GM21576 (cell line): ENCODE results near the gene AGPAT2.

Source experiments
- ATAC-seq: cut with Tn5 transposase; IDR thresholded peaks from one replicate; pipeline ENCODE4 v1.9.1; 2021; ENCODE audit warnings: mild to moderate bottlenecking, moderate library complexity; ENCODE audit not compliant: unreplicated experiment

AGPAT2 gene

DNA sequence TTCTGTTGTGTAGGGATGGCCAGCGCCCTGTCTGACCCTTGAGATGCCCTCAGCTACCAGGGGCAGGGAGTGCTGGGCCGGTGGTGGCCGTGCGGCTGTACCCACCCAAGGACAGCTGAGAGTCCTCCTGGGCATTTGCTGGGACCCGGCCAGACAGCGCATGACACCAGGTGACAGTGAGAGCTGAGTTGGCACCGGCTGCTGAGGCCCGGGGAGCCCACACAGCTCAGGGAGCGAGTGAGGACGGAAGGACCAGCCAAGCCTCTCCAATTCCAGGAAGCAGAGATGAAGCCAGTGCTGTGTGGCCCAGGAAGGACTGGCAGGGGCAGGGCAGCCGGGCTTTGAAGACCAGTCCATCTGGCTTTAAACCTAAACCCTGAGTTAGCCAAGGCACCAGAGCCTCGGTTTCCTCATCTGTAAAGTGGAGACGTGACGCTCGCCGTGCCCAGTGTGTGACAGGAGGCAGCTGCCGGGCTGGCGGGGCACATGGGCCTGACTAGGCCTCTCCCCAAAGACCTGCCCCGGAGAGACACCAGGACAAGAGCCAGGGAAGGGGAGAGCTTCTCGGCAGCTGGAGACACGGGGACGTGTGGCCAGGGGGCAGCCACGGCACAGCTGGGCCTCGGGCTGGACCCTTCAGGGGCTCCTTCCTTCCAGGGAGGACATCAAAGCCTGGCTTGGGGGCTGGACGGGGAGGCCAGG is 3.0 kb upstream of the AGPAT2 start:
- ATAC-seq, result no peak

DNA sequence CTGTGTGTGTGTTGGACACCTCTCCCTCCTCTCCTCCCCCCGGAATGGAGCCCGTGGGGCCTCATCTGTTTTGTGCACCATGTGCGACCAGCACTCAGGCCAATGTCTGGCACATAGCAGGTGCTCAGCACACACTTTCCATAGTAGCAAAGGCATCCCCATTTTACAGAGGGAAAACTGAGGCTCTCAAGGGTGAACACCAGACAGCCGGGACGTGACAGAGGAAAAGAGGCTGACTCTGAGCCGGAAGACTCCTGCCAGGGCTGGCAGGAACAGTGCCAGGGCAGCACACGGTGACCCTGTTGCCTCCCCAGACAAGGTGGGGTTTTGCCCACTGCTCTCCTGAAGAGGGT is 1.8 kb upstream of the AGPAT2 start:
- no peak for ATAC-seq

DNA sequence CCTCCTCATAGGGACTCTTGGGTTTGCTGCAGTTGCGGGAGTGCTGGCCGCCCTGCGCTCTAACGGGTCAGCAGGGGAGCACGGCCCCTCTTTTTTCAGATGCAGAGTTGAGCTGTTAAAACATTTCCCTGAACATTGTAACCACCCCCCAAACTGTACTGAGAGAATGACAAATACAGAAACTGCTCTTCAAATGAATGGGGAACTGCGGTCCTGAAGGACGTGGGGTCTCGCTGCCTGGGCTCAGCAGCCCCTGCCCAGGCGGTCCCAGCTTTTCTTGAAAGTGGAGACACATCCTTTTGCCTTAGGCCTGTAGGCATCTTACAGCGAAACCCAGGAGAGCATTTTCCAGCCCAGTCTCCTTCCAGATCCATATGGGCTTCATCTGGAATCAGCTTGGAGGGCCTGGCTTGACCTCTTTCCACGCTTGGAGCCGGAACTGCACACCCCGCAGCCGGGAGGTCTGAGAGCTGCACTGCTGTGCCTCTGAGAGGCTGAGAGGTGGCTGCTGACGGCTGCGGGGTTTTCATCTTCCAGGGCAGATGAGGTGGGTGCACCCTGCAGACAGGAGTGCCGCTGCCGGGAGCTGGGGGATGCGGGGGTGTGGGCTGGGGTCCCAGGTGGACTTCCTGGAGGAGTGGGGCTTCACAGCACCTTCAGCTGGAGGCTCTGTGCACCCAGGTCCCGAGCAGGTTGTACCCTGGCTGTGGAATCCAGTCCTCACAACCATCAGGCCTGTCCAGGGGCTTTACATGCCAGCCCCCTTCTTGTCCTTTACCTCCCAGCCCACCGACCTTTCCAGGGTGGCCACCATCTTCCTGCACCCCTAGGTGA is 1.2 kb upstream of the AGPAT2 start:
- ATAC-seq, result peak; percentile 30

DNA sequence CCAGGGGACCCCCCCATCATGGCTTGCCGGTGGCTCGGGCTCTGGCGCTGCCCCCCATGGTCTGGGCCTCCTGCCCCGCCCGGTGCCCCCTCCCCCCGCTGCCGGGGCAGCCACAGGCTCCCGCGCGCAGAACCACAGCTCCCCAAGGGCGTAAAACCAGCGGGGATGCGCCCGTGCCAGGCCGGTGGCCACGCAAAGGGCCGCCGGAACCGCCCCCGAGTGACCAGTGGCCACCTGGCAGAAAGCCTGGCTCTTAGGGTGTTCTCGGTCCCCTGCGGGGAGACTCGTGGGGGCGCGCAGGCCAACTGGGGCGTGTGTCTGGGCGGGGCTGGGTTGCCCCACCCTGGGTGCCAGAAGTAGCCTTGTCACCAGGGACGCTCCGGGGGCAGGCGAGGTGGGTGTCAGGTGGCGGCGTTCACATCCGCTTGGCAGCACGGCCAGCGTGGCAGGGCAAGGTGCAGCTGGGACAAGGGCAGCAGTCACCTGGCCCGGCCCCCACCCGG is 515 bp upstream of the AGPAT2 start:
- peak; percentile 23 for ATAC-seq

DNA sequence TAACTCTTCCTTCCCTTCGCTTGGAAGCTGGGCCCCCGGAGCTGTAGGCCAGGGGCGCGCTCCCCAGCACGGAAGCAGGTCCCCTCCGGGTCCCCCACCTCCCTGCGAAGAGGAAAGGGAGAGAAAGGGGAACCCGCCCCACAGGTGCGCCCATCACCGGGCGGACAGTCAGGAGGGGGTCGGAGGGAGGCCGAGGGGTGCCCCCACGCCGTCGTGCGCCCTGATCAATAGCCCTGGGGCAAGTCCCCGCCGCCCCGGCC is 793 bp downstream of the AGPAT2 start:
- no peak for ATAC-seq

DNA sequence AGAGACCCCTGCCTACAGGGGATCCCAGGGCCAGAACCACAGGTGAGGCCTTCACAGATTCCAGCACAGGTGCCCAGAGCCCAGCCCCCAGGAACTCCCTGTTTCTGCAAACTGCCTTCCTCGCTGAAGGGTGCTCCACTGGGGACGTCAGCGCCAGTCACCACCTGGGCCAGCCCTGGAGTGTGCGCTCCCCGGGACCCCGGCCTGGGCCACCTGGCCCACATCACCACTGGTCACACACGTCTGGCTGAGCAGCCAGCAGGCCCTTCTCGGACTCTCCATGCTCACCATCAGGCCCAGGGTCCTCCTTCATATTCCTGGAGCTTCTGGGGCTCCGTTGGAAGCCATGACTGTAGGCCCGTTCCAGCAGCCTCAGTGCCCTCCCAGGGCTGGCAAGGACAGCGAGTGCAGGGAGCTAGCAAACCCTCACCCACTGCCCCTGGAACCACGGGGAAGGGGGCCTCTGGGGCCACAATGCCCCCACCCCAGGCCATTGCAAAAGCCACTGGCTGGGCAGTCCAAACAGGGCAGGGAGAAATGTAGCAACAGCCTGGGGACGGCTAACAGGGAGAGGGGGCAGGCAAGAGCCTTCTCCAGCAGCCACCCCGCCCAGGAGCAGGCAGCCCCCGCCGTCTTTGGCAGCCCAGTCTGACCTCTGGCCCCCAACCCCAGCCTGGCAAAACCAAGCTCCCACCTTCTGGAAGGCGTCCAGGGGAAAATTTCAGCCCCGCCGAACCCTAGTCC is 1.3 kb downstream of the AGPAT2 start:
- ATAC-seq, result no peak

DNA sequence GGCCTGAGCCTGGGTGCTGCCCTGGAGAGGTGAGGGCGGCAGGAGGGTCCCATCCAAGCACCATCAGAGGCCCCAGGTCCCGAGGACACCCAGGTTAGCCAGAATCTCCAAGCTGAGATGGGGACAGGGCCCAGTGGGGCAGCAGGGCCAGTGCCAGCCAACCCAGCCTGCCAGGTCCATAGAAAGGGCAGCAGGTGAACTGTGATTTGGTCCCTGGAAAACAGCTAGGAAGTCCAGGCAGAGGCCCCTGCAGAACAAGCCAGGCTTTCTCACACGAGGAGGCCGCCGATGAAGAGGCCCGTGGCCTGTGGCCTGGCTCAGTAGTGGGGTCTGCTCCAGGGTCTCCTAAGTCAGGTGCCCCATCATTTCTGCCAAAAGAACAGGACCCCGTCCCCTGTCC is 2.0 kb downstream of the AGPAT2 start:
- no peak for ATAC-seq

DNA sequence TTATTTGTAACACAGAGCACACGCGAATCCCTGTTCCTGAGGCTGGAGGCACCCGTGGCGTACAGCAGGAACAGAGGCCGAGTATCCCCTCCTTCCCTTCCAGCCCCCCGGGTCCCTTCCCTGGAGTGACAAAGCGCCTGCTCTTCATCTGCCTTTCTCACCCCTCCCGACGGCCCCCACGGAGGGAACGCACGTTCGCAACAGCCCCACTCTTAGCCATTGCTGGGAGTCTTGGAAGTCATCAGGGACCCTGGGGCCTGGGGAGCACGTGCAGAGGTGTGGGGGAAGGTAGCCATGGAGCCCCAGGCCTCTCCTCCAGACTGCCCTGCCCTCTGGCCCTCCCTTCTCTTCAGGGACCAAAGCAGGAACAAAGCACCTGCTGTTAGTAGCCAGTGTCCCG is 2.5 kb downstream of the AGPAT2 start:
- no peak for ATAC-seq

DNA sequence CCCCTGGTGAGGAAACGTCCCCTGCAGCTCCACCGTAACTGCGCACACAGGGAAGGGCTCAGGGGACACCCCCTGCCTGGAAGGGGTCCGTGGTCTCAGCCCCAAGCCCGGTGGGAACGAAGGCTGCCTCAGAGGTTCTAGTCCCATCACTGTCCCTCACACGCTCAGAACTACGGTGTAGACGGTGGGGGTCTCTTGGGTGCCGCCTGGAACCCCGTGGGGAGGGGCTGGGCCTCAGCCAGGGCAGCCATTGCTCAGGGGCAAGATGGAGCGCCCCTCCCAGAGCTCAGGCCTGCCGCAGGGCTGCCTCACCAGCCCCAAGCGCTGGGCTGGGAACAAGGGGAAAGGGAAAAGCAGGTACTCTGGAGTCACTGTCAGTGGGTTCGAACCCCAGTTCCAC is 2.9 kb downstream of the AGPAT2 start:
- ATAC-seq, result no peak

DNA sequence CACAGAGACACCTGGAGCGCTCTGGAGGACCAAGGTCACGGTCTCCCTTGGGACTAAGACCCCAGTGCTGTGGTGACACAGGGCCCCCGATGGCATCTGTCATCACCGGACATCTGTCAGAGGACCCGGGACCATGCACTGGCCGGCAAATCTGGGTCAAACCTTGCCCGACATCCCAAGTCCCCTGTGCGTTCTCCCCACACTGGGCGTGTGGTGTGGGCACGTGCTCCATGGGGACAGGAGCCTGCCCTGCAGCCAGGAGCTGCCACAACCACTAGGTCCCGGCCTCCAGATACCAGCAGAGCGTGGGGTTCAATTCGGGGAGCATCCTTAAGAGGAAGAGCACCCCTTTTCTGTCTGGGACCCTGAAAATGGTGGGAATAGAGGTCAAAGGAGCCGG is 3.5 kb downstream of the AGPAT2 start:
- no peak for ATAC-seq

DNA sequence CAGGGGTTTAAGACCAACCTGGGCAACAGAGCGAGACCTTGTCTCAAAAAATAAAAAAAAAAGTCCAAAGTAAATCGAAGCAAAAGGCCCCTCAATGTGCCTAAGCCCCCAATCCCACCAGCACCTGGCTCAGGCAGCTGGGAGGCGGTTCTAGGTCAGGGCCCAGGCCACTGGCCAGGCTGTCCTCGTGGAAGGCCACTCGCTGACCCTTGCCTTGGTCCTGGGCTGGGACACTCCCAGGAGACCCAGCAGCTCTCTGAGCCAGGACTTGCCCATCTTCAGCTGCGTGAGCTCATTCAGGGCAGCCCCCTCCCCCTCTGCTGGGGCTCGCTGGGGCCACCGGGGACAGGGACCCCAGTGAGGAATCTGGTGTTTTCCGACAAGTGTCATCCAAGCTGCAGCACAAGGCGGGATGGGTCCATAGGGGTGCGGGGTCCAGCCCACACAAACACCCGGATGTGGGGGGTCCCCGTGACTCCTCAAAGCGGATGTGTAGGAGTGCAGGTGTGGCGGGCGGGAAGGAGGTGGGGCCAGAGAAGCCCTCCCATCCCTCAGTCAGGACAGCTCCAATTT is 4.0 kb downstream of the AGPAT2 start:
- no peak for ATAC-seq

DNA sequence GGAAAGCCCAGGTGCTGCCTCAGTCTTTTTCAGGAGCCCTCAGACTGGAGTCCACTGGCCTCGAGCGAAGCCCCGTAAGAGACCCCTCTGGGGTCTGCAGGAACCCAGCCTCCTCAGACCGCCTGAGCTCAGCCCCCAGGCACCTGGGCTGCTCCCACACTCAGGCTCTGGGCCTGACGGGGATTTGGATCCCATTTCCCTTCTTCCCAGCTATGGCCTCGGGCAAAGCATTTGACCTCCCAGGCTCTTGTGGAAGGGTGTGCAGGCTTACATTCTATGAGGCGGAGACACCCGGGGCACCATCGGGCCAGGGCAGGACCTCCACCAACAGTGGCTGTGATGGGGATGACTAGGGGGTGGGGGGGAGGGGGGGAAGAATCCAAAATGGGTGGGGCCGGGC is 4.5 kb downstream of the AGPAT2 start:
- ATAC-seq, result no peak

DNA sequence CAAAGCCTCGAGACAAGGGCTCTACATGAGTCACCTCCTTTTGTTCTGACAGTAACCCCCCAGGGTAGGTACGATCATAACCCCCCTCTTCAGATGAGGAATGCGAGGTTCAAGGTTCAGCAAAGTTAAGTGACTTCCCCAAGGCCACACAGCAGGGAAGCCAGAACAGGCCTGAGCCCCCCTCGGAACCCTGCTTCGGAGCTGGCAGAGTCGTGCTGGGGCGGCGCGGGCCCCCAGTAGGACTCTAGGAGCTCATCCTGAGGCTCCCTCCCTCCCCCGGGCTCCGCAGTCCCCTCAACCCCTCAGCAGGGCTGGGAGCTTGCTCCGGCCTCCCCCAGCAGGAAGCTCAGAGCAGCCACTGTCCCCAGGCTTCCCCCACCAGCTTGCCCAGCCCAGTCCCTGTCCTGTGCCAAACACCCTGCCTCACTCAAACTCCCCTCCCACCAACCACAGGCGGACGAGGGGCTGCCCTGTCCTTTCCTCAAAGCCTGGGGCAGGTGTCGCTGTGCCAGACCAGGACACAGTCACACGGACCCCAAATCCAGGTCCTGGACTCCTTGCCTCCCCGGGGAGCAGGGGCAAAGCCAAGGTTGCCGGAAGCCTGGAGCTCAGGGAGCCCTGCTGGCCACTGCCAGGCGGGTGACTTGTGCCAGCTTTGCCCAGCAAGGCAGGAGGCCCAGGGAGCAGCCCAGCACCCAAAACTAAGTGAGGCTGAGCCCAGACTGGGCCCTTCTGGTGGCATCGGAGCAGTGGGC is 5.1 kb downstream of the AGPAT2 start:
- no peak for ATAC-seq

DNA sequence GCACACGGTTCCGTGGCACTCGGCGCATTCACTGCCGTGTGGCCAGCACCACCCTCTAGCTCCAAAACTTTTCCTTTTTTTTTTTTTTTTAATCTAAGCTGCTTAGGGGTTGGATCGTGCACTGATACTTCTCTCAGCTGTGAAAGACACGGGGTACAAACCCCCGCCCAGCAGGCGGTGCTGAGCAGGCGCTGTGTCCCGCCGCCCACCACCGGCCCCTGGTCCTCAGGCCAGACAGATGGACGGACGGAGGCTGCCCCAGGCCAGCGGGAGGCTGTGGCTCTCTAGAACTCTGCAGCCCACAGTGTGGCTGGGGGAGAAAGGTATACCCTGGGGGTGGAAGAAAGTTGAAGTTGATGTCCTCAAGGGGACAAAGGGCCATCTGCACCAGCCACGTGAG is 6.2 kb downstream of the AGPAT2 start:
- ATAC-seq, result no peak

DNA sequence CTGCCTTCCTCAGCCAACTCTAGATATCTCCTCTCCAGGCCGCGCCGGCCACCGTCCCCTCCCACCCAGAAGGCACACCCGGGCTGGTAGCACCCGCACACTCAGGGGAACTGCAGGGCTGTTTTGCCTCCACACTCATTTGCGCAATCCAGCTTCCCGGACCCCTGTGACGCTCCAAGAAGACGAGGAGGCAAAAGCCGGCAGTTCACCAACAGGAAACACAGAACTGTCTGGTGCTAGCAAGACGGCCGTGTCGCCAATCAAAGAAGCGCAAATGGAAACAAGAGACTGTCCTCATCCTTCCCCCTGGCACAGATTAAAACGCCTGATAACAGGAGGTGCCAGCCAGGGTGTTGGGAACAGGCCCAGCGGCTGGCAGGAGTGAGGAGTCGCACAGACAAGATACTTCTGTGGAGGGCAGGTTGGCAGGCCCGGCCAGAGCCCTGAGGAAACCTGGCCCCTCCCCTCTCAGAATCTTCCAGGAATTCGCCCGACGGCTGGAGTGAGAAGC is 7.8 kb downstream of the AGPAT2 start:
- ATAC-seq, result no peak

DNA sequence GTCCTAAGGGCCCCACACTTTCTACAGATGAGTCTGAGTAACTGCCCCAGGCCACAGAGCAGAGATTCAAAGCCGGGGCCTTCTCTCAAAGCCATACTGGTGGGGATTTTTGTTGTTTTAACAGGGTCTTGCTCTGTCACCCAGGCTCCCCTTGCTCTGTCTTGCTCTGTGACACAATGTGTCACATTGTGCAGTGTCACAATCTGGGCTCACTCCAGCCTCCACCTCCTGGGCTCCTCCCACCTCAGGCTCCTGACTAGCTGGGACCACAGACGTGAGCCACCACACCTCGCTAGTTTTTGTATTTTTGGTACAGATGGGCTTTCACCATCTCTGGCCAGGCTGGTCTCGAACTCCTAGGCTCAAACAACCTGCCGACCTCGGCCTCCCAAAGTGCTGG is 8.6 kb downstream of the AGPAT2 start:
- ATAC-seq, result no peak

DNA sequence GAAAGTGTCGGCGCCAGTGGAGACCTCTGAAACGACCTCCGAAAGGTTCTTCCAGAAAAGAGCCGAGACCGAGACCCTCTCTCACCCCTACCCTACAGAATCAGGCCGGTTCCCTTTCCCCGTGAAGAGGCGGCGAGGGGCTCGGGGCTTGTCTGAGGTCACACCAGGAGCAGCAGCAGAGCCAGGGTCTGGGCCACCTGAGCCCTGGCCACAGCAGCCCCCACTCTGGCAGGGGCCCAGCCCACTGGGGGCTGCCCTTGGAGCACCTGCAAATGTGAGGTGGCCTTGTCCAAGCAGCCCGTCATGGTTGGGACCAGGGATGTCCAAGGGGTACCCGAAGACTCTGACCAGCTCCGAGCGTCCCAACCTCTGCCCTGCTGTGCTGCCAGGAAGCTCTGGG is 9.2 kb downstream of the AGPAT2 start:
- ATAC-seq, result no peak

DNA sequence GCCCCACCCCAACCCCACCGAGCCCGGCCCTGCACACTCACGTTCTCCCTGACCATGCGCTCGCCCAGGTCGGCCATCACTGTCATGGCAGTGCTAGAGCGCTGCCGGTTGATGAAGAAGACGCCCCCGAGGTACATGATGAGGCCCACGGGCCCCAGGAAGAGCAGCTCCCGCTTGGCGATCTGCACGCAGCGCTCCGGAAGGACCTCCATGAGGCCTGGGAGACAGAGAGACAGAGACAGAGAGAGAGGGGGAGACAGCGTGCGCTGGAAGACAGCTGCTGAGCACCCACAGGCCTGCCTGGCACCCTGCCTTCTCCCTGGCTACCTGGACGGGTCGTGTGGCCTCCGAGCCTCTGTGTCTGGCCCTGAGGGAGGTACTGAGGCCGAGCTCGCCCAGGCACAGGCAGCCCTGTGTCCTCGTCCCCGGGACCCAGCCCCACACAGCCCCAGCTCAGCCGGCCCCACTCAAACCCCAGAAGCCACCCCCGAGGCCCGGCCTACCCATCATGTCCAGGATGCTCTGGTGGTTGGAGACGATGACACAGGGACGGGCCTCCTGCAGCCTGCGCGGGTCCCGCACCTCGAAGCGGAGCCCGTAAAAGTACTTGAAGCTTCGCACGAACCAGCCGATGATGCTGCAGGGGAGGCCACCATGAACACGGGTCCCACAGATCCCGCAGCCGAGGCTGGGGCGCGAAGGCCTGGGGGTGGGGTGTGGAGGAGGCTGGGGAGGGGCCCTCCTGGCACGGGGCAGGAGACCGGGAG is 10.2 kb downstream of the AGPAT2 start:
- ATAC-seq, result no peak

DNA sequence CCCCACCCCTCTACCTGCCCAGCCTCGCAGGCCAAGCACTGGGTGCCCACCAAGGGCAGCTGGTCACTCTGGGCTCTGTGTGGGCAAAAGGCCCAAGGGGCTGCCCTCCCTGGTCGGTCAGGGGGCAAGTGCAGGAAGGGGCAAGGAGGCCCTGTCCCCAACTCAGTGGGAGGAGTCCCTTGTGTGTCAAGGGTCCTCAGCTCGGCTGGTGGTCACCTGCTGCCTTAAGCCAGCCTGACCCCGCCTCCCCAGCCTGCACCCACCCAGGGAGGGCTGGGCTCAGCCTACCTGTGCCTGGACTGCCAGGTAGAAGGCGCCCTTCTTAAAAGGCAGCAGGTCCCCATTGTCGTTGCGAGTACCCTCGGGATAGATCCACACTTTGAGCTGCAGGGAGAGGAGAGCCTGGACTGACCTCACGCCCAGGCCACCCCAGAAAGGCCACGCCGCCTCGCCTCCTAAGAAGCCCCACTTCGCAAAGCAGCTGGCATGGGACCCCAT is 10.9 kb downstream of the AGPAT2 start:
- ATAC-seq, result no peak
